Activated CD4-positive, alpha-beta T cell treated with anti-CD3 and anti-CD28 coated beads for 24 hours (primary cell): ENCODE measurements around the gene CASZ1.

Experiments
- DNase-seq, 2 donors: peaks; one replicate each; pipeline ENCODE4 v3.0.0-alpha.2; 2020; ENCODE audit warnings: low read depth in 2 of 2

Gene CASZ1

DNA sequence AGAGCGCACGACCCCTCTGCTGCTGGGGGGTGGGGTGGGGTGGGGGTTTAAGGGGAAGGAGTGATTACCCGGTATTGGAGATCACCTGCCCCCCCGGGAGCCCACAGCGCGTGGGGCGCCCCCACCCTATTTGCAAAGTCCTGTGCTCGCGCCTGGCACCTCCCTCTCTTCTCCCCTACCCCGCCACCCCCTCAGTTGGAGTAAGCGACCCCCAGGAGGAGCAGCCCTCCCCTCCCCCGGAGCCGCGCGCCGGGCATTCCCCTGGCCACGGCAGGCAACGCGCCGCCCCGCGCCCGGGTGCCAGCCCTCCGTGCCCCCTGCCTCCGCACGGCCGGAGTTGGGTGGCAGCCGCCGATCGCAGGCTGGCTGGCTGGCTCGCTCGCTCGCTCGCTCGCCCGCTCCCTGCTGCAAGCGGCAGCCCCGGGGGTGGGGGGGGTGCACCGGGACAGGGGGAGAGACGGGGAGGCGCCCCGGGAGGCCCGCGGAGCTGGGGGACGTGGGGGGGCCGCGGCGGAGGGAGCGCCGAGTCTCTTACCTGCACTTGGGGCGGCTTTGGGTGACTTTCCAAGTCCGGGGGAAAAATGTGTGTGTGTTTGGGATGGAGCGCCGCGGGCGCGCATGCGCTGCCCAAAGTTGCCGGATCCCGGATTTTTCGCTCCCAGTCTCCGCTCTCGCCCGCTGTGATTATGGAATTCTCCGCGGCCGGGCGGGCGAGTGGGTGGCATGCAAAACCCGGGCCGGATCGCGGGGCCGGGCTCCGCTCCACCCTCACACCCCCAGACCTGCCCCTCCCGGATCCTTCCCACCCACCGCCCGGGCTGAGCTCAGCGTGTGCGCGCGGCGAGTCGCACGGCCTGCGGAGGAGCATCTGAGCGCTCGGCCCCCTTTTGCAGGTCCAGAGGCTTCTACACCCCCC, at the start of gene CASZ1:
Gene CASZ1 (minus strand): TSS at position 618 of the 916 bp plus-strand sequence. CDS start 102,757 bp downstream, outside the sequence.
- DNase-seq, result no peak

DNA sequence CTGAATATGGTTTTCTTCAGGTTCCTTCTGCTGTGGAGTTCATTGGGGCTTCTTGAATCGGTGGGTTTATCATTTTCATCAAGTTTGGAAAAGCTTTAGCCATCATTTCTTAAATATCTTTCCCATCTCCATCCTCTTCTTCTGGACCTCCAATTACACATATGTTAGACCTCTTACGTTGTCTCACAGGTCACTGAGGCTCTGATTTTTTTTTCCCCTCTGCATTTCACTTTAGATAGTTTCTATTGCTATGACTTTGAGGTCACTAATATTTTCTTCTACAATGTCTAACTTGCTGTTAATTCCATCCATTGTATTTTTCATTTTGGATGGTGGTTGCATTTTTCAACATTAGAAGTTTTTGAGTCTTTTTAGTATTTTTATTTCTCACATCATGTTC, 47.3 kb upstream of the CASZ1 start:
- no peak for DNase-seq

GRCh38 chr1:10841118-10841517, 44.7 kb upstream of the CASZ1 start:
- no peak for DNase-seq

- no peak for DNase-seq
Measured at GRCh38 chr1:10839188-10839770, 42.8 kb upstream of the CASZ1 start.

GRCh38 chr1:10838541-10838940, 42.1 kb upstream of the CASZ1 start:
- DNase-seq, result no peak

GRCh38 chr1:10836726-10837125, 40.3 kb upstream of the CASZ1 start:
- DNase-seq, result no peak

GRCh38 chr1:10835822-10836421, 39.5 kb upstream of the CASZ1 start:
- DNase-seq, result no peak

GRCh38 chr1:10835421-10835820, 39.0 kb upstream of the CASZ1 start:
- no peak for DNase-seq

GRCh38 chr1:10834770-10835412, 38.4 kb upstream of the CASZ1 start:
- DNase-seq, result no peak

DNA sequence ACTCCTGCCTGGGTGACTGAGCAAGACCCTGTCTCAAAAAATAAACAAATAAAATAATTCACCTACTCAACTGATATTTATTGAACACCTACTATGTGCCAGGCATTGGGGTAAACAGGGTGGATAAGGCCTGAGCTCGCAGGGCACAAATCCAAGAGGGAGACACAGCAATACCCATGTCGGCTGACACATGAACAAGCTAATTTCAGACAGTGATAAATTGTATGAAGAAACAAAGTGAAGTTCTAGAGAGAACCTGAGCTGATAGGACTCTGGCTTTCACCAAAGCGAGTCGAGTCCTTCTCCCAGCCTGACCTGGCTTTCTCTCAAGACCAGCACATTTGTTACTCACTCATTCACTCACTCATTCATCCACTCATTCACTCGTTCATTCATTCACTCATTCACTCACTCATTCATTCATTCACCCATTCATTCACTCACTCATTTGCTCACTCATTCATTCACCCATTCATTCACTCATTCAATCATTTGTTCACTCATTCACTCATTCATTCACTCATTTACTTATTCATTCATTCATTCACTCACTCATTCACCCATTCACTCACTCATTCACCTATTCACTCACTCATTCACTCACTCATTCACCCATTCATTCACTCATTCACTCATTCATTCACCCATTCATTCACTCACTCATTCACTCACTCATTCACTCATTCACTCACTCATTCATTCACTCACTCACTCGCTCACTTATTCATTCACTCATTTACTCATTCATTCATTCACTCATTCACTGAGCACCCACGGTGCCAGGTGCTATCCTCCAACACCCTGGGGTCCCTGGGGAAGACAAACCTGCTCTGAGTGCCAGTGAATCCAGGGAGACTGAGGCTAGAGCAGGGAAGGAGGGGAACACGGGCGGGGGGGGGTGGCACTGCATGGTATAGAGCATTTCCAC, 37.4 kb upstream of the CASZ1 start:
- no peak for DNase-seq

- DNase-seq, result no peak
Measured at GRCh38 chr1:10832703-10833102, 36.3 kb upstream of the CASZ1 start.

DNA sequence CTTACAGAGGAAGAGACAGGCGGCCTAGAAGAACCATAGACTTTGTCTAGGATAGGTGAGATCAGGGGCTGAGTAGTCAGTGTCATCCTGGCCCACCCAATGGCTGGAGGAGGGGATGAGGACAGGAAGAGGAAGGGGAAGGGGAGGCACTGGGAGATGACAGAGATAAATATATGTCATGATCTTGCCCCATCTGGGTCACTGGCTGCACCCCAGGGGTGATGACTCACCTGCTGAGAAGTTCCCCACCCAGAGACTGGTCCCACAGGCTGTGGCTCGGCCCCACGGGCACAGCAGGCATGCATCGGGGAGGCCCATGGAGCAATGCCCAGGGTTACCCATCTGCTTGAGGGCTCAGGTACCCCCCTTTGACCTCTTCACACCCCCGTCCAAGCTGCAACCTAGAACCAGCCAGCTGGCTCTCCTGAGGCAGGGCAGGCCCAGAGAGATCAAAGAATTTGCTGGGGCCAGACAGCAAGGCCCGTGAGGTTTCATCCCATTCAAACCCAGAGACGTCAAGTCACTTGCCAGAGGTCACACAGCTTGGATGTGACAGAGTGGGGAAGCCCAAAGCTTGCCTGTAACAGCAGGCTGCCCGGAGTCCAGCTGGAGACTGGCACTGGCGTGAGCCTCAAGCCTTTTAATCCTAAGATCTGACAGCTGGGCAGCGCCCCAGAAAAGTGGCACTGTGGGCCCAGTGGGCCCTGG, 34.7 kb upstream of the CASZ1 start:
- DNase-seq, result no peak

DNA sequence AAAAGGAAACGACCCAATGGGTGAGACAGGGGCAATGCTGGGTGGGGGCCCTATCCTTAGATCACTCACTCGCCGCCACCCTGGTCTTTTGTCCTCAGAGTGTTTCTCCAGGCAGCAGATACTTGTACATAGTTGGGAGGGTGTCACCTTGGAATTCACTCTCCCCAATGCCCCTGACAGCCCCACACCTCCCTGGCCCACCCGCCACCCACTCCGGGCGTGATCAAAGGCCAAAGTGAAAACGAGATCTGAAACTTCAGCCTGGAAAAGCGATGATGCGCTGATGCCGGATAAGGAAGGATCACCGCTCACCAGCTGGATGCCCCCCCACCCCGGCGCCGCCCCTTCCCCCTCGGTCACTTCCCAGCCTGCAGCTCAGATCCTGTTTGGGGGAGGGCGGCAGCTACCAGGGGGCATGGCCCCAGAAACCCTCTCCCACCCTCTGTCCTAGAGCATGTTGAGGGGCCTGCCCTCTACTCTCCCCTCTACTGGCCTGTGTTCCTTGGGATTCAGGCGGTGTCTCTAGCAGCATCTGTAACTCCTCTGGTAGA, 33.6 kb upstream of the CASZ1 start:
- DNase-seq, result no peak

- no peak for DNase-seq
Measured at GRCh38 chr1:10829067-10829818, 32.8 kb upstream of the CASZ1 start.

GRCh38 chr1:10827377-10828333, 31.2 kb upstream of the CASZ1 start:
- DNase-seq, result no peak

- DNase-seq, result no peak
Measured at GRCh38 chr1:10825592-10825991, 29.1 kb upstream of the CASZ1 start.

GRCh38 chr1:10824821-10825540, 28.5 kb upstream of the CASZ1 start:
- DNase-seq, result no peak

DNA sequence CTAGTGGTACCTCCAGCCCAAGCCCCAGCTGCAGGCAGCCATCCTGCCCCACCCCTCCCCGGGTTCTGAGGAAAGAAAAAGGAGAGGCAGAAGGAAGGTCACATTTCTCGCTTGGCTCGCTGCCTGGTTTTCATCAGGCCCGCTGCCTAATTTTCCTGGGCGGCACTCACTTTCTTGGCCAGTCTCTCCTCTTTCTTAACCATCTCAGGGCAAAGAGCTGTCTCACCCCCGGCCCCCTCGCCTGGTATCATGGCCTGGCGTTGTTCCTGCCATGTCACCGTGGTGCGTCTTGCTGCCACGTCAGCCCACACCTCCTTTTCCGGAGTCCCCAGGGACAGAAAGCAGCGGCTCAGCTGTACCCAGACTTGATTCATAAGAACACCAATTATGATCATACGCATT, 26.6 kb upstream of the CASZ1 start:
- DNase-seq, result no peak
